ENCODE data around the gene NCOA7.

NCOA7 gene

DNA sequence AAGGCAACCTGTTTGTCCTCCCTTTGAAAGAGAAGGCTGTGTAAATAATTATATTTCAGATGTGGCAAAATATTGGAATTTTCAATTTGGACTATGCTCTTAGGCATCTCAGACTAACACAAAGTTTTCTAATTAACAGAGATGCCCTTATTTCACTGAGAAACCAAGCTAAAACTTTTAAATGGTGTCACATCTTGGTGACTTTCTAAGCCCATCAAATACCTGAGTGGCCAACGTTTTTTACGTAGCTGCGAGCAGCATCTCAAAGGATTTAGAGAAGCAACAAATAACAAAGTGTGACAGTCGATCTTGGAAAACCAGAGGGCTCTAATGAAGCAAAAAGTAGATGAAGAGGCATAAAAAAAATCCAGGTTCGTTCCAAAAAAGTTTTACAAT lies 44.7 kb upstream of the NCOA7 start:
- TF ChIP-seq, protein P1, sequence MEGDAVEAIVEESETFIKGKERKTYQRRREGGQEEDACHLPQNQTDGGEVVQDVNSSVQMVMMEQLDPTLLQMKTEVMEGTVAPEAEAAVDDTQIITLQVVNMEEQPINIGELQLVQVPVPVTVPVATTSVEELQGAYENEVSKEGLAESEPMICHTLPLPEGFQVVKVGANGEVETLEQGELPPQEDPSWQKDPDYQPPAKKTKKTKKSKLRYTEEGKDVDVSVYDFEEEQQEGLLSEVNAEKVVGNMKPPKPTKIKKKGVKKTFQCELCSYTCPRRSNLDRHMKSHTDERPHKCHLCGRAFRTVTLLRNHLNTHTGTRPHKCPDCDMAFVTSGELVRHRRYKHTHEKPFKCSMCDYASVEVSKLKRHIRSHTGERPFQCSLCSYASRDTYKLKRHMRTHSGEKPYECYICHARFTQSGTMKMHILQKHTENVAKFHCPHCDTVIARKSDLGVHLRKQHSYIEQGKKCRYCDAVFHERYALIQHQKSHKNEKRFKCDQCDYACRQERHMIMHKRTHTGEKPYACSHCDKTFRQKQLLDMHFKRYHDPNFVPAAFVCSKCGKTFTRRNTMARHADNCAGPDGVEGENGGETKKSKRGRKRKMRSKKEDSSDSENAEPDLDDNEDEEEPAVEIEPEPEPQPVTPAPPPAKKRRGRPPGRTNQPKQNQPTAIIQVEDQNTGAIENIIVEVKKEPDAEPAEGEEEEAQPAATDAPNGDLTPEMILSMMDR (IDR thresholded peaks at IDR 0.05; ENCODE audit: low read depth, low read length, missing control alignments) = no peak
- in situ Hi-C loops (cut with HindIII; ENCODE audit: low sequenced_read_pairs) = no loop called here
- no peak overlapping the region for H3K4me3 ChIP-seq (ENCODE audit: low read depth, low read length)
- no peak for DNase-seq (ENCODE audit: low read depth)

DNA sequence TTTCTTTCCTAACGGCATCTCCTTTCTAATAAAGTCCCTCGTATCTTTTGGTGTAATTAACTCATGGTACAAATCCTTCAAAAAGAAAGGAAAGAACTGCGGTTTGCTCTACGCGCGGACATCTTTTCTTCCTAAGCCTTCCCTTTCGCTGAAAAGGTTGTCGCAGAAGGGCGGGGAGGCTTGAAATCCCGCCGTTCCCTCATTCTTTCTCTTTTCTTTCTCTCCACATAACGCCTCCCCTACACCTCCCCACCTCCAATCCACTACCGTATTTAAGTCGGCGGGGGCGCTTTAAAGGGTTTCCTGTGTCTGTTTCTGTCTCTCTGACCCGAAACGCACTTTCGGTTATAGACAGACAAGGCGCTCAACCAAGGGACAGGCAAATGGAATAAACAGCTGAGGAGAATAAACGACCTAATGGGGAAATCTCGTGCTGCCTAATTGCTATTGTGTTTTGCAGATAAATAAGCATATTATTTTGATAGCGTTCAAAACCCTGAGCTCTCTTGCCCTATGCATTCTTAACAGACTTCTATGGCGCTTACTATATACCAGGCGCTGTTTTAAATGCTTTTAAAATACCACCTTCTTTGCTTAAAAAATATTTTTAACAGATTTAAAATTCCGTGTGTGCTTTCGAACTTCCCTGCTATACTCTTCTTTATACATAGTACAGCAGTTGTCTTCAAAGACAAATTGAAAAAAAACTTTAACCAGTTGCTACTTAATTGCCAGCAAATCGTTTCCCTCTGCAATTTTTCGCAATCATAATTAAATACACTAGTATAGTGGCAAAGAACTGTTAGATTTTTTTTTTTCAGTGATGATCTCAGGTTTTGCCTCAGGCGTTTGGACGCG lies 43.8 kb upstream of the NCOA7 start:
- TF ChIP-seq, protein P1 (IDR thresholded peaks at IDR 0.05; ENCODE audit: low read depth, low read length, missing control alignments) = no peak

DNA sequence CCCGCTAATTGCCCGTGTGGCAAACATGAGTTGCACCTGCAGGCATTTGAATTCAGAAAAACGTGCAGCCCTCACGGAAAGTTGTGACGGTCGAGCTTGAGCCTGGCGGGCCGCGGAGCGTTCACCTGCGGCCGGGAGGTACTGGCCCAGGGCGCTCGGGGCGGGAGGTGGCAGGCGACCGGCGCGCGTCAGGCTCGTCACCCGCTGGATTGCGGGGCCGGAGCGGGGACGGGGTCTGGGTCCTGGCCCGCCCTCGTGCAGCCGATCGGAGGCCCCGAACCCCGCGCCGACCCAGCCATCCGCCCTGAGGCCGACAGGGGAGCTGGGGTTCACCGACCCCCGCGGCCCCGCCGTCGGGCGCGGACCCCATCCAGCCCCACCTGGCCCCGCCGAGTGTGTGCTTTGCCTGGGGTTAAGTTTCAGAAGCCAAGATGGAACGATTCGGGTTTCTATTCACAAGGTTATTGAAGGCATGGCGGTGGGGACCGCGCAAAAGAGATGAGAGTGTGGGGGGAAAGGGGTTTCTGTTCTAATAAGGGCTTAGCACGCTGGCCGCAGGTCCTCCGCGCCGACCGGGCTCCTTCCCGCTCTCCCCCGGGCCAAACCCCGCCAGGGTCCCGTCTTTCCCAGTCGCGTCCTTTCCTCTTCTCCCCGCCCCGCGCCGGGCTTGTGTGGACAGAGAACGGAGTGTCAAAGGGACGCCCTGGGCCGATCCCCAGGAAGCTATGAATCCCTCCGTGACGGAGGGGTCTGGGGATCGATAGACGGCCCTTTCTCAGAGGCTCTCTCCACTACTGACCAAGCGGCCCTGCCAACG lies 43.0 kb upstream of the NCOA7 start:
- in situ Hi-C loops (cut with HindIII; ENCODE audit: low sequenced_read_pairs) = no loop called here
- TF ChIP-seq, protein P1 (IDR thresholded peaks at IDR 0.05; ENCODE audit: low read depth, low read length, missing control alignments) = no peak

More for the DNA sequence above, 43.8 kb upstream of the NCOA7 start:
- peak overlapping the region; percentile 60 for H3K4me3 ChIP-seq (ENCODE audit: low read depth, low read length)
- peak; percentile 51 for DNase-seq (ENCODE audit: low read depth)
- in situ Hi-C loops (cut with HindIII; ENCODE audit: low sequenced_read_pairs) = no loop called here

DNA sequence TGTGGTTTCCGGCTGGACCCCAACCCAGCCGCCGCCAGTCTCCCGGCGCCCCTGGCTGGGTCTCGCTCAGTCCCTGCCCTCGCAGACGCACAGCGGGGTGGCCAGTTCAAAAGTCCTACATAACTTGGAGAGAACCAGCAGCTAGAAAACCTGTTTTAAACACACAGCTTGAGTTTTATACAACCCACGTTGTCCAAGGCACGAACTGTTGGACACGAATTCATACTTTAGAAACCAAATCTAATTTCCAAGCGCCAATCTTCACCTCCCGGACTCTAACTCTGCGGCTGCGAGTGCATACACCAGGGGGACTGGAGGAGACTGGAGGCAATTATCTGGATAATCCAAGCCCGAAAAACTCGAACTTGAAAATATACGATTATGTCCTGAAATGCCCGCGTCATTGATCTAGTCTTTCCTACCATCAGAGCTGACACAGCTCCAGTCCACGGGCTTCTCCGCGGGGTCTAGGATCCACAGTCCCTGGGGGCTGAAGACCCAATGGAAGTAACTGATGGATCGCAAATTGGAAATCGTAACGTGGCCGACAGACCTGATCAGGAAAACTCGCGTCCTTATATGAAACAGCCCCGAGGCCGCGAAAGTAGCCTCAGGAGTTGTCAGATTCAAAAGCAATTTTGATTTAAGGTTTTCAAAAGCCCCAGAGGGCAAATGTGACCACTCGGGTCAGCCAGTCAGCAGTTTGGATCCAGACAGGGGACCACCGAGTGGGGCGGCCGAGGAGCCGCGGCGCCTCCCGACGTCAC lies 42.2 kb upstream of the NCOA7 start:
- H3K4me3 ChIP-seq (ENCODE audit: low read depth, low read length) = peak overlapping the region; percentile 60
- in situ Hi-C loops (cut with HindIII; ENCODE audit: low sequenced_read_pairs) = no loop called here
- no peak for DNase-seq (ENCODE audit: low read depth)
- TF ChIP-seq, protein P1 (IDR thresholded peaks at IDR 0.05; ENCODE audit: low read depth, low read length, missing control alignments) = peak; percentile 12

More for the DNA sequence above, 43.0 kb upstream of the NCOA7 start:
- DNase-seq (ENCODE audit: low read depth) = no peak
- peak overlapping the region; percentile 60 for H3K4me3 ChIP-seq (ENCODE audit: low read depth, low read length)

DNA sequence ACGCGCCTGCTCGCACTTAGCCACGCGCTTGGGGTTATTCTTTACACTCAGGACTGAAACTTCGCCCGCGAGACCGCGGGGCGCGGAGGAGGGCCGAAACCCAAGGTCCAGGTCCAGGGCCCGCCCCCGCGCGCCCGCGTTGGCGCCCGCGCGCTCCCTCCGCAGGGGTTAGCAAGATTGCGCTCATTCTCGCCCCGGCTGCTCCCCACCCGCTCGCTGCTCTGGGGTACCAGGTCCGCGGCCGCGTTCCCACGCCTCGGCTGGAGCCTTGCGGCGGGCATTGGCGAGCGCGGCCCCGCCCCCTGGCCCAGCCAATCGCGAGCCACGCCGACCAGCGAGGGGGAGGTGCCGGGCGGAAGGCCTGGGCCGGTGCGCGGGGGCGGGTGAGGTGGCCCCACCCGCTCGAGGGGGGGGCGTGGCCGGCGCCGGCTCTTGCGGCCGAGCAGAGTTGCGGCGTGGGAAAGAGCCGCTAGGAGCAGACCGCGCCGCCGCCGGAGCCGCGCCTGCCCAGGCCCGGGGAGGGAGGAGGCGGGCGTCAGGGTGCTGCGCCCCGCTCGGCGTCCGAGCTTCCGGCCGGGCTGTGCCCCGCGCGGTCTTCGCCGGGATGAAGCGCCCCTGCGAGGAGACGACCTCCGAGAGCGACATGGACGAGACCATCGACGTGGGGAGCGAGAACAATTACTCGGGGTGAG lies 41.4 kb upstream of the NCOA7 start, which contains the start of gene HEY2:
Gene HEY2, plus strand, starts transcription at position 460 of the 692 bp plus-strand sequence. Its CDS starts 145 bp downstream, at position 605.
- peak; percentile 56 for DNase-seq (ENCODE audit: low read depth)
- TF ChIP-seq, protein P1 (IDR thresholded peaks at IDR 0.05; ENCODE audit: low read depth, low read length, missing control alignments) = no peak
- H3K4me3 ChIP-seq (ENCODE audit: low read depth, low read length) = peak within 1 kb of the TSS; percentile 60
- in situ Hi-C loops (cut with HindIII; ENCODE audit: low sequenced_read_pairs) = no loop called here
